Activated CD8-positive, alpha-beta memory T cell treated with anti-CD3 and anti-CD28 coated beads for 24 hours (primary cell): ENCODE measurements around the gene ZNF564.
A peak's percentile ranks its signal among the peaks of the same experiment; 100 is the strongest.
"Not testable (repeated sequence)": the region's sequence is repeated elsewhere in the genome, so short reads cannot be mapped to it uniquely, and the experiment has no call there.

ENCODE experiments used
- DNase-seq: peaks from one replicate; pipeline ENCODE4 v3.0.0-alpha.2; 2020

Gene ZNF564

GRCh38 chr19:12496480-12496879 is 54.8 kb downstream of the ZNF564 start:
- no peak for DNase-seq

- peak; percentile 95 for DNase-seq
Measured at GRCh38 chr19:12495002-12495802, 56.1 kb downstream of the ZNF564 start.

- DNase-seq = no peak
Measured at GRCh38 chr19:12494260-12494860, 56.9 kb downstream of the ZNF564 start.

- not testable (repeated sequence) for DNase-seq
Measured at GRCh38 chr19:12486265-12486783, 65.0 kb downstream of the ZNF564 start.

GRCh38 chr19:12485571-12485970 is 65.7 kb downstream of the ZNF564 start:
- DNase-seq = no peak

GRCh38 chr19:12485052-12485416 is 66.2 kb downstream of the ZNF564 start:
- no peak for DNase-seq

- peak; percentile 97 for DNase-seq
Measured at GRCh38 chr19:12484371-12485051, 66.8 kb downstream of the ZNF564 start, which contains the start of gene ZNF709. Gene ZNF709, minus strand, starts transcription at chr19:12484816. Its CDS starts 159 bp downstream, at chr19:12484657.

- no peak for DNase-seq
Measured at GRCh38 chr19:12484011-12484370, 67.3 kb downstream of the ZNF564 start.

- DNase-seq = no peak
Measured at GRCh38 chr19:12482509-12482886, 68.8 kb downstream of the ZNF564 start.

GRCh38 chr19:12481781-12482508 is 69.3 kb downstream of the ZNF564 start:
- no peak for DNase-seq

- DNase-seq = no peak
Measured at GRCh38 chr19:12478234-12478941, 72.9 kb downstream of the ZNF564 start.
